NT2/D1 (cell line): ENCODE measurements around the gene CRY1.

Experiments
- SUZ12 ChIP-seq: IDR thresholded peaks from 2 replicates; pipeline ENCODE4 v1.6.1; 2011; ENCODE audit not compliant: insufficient read length, insufficient read depth; ENCODE audit errors: extremely low read depth
- YY1 ChIP-seq: IDR thresholded peaks from 2 replicates; pipeline ENCODE4 v1.6.1; 2011; ENCODE audit not compliant: insufficient read length, insufficient read depth

DNA sequence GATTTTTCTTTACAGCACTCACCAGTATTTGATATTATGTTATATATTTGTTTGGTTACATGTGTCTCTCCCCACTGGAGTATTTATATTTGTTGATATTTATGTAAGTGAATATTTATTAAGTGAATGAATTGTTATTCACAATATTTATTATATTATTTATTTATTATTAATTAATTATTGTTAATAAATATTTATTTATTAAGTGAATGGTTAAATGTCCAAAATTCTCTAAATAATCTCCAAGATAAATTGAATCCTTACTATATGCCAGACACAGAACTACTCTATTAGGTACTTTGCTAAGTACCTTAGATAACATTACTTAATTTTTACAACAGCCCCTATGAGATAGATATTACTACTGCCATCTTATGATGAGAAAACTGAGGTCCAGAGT lies 10.2 kb upstream of the CRY1 start:
- TF ChIP-seq YY1 (no peak), SUZ12 (no peak)
